CD14-positive monocyte (primary cell): ENCODE measurements around the gene LCP1. TPM values are rescaled to one million over a fixed set of nuclear protein-coding genes. Genes with fewer than 3 reads are reported as not detected.
A peak's percentile ranks its signal among the peaks of the same experiment; 100 is the strongest.

Experiments
- DNase-seq, 3 donors: peaks; one replicate each; pipeline ENCODE4 v3.0.0-alpha.2; 2011 to 2022
- H2AFZ ChIP-seq: 2 replicates; pipeline ENCODE4 v1.6.0; 2012; ENCODE audit warnings: mild to moderate bottlenecking, low read depth, low read length, inconsistent platforms; ENCODE audit not compliant: insufficient read depth, poor library complexity, severe bottlenecking
- H3K27ac ChIP-seq, 2 donors: 1 replicate in 1 of 2; 2 replicates in 1 of 2; pipeline ENCODE4 v1.5.1; 2012 to 2013; ENCODE audit warnings: low read length in 2 of 2, control low read depth in 1 of 2, inconsistent platforms in 1 of 2, low read depth in 1 of 2, mild to moderate bottlenecking in 1 of 2
- H3K27me3 ChIP-seq, 2 donors: one replicate each; pipeline versions ENCODE4 v1.6.0 to v1.6.1; 2011 to 2013; ENCODE audit warnings: low read length in 2 of 2; ENCODE audit not compliant: control insufficient read depth in 2 of 2, insufficient read depth in 2 of 2
- H3K36me3 ChIP-seq, 2 donors: replicated peaks in 1 of 2; 1 replicate in 1 of 2; 2 replicates in 1 of 2; pipeline versions ENCODE4 v1.5.1 to v1.6.1; 2012 to 2013; ENCODE audit warnings: low read length in 2 of 2, control low read depth in 1 of 2, inconsistent platforms in 1 of 2, mild to moderate bottlenecking in 1 of 2; ENCODE audit not compliant: insufficient read depth in 2 of 2, control insufficient read depth in 1 of 2
- H3K4me1 ChIP-seq, 2 donors: 1 replicate in 1 of 2; 2 replicates in 1 of 2; pipeline versions ENCODE4 v1.5.1 to v1.6.1; 2012 to 2013; ENCODE audit warnings: low read length in 2 of 2, control low read depth in 1 of 2, inconsistent platforms in 1 of 2, mild to moderate bottlenecking in 1 of 2, moderate library complexity in 1 of 2; ENCODE audit not compliant: insufficient read depth in 2 of 2, control insufficient read depth in 1 of 2
- H3K4me2 ChIP-seq: replicated peaks from 2 replicates; pipeline ENCODE3; 2012; ENCODE audit warnings: low read length, moderate library complexity, mild to moderate bottlenecking; ENCODE audit not compliant: poor library complexity, severe bottlenecking; ENCODE audit errors: extremely low read depth
- H3K4me3 ChIP-seq, 3 experiments: fragments of 200-600 bp in 1 of 3; sonication (generic) in 1 of 3; replicated peaks in 1 of 3; 1 replicate in 2 of 3; 2 replicates in 1 of 3; pipeline ENCODE4 v1.5.1; 2011 to 2013; ENCODE audit warnings: low read length in 3 of 3, mild to moderate bottlenecking in 3 of 3, control low read depth in 2 of 3, low read depth in 2 of 3, inconsistent platforms in 1 of 3, moderate library complexity in 1 of 3
- H3K79me2 ChIP-seq: 2 replicates; pipeline ENCODE4 v1.6.0; 2012; ENCODE audit warnings: mild to moderate bottlenecking, control low read depth, inconsistent platforms, low read length, moderate library complexity; ENCODE audit not compliant: insufficient read depth
- H3K9ac ChIP-seq: 2 replicates; pipeline ENCODE4 v1.6.0; 2017; ENCODE audit warnings: low read length, mild to moderate bottlenecking; ENCODE audit not compliant: insufficient read depth, poor library complexity, severe bottlenecking
- H3K9me3 ChIP-seq, 2 donors: replicated peaks in 1 of 2; 1 replicate in 1 of 2; 2 replicates in 1 of 2; pipeline versions ENCODE4 v1.5.1 to v1.6.1; 2012 to 2013; ENCODE audit warnings: low read length in 2 of 2, control low read depth in 1 of 2; ENCODE audit not compliant: control insufficient read depth in 1 of 2, insufficient read depth in 1 of 2
- H4K20me1 ChIP-seq: 2 replicates; pipeline ENCODE4 v1.6.0; 2012; ENCODE audit warnings: mild to moderate bottlenecking, low read length, control low read depth, moderate library complexity; ENCODE audit not compliant: insufficient read depth
- H3K27ac Mint-ChIP-seq, 7 donors: one replicate each; pipeline ENCODE4 v1.8.0; 2020; ENCODE audit warnings: mild to moderate bottlenecking in 7 of 7, mixed read lengths in 7 of 7, moderate library complexity in 6 of 7, inconsistent platforms in 2 of 7
- H3K27me3 Mint-ChIP-seq, 3 donors: one replicate each; pipeline ENCODE4 v1.8.0; 2021 to 2022; ENCODE audit warnings: low read depth in 3 of 3, mild to moderate bottlenecking in 3 of 3, mixed read lengths in 3 of 3, moderate library complexity in 3 of 3, inconsistent platforms in 1 of 3
- H3K36me3 Mint-ChIP-seq, 2 donors: one replicate each; pipeline ENCODE4 v1.8.0; 2020; ENCODE audit warnings: mixed read lengths in 2 of 2, inconsistent platforms in 1 of 2, mild to moderate bottlenecking in 1 of 2
- H3K4me1 Mint-ChIP-seq: one replicate; pipeline ENCODE4 v1.8.0; 2020; ENCODE audit warnings: mild to moderate bottlenecking, mixed read lengths
- H3K4me3 Mint-ChIP-seq, 2 donors: one replicate each; pipeline ENCODE4 v1.8.0; 2020; ENCODE audit warnings: mild to moderate bottlenecking in 2 of 2, mixed read lengths in 2 of 2, moderate library complexity in 1 of 2
- H3K9me3 Mint-ChIP-seq, 7 donors: one replicate each; pipeline ENCODE4 v1.8.0; 2020 to 2022; ENCODE audit warnings: mixed read lengths in 7 of 7, mild to moderate bottlenecking in 6 of 7, moderate library complexity in 6 of 7, inconsistent platforms in 2 of 7
- WGBS: methylation state at CpG from one replicate; pipeline ENCODE4 v1.1.5; 2013; ENCODE audit warnings: missing lambda C conversion rate; ENCODE audit not compliant: insufficient coverage; 5-methylcytosine and 5-hydroxymethylcytosine counted together
- intact Hi-C, 2 donors: fragments of 100-400 bp; cut with micrococcal nuclease; formaldehyde crosslinking; loops; one replicate each; pipeline versions ENCODE4 v1.15.0 to v1.15.1; 2023
- polyA plus RNA-seq, 3 donors: library from polyadenylated mRNA; depleted of rRNA in 1 of 3; unstranded in 2 of 3; stranded (reverse) in 1 of 3; fragments of 300-500 nt in 2 of 3; fragments of >200 nt in 1 of 3; fragmentation: Illumina TruSeq in 2 of 3; gene quantifications; 1 replicate in 2 of 3; 2 replicates in 1 of 3; pipeline ENCODE4 v1.2.3, GENCODE V29; 2012 to 2021
- TF ChIP-seq, protein P1 (sequence below): fragments of 200-600 bp; IDR thresholded peaks from one replicate; pipeline ENCODE4 v1.8.0; 2022; ENCODE audit warnings: antibody characterized with exemption, mild to moderate bottlenecking

Gene LCP1
- polyA plus RNA-seq, 3 donors, result 653 to 2,003 (median 1,636) TPM

DNA sequence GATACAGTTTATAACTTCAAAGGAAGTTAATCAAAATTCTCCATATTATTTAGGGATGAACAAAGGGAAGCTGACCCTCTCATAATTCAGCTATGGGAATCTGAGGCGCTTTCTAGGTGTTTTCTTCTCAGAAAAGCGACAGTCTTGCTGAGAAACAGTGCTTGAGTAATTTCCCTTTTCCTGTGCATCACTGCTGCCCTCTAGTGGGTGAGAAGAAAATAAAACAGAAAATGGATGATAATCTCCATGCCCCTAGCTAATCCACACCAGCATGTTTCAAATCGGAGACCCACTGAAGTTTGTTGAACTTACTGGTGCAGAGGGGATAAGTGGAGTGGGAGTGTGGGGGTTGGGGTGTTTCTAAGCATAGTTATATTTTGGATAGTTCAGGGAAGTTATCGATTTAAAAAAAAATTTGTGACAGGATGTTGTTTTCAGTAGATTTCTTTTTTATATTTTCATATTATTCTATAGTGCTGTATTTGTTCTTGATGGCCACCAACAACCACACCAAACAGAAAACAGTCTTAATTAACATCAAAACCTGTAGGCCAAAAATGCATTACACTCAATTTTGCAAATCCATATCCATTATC is 21.4 kb downstream of the LCP1 start:
- Histone ChIP-seq H3K9ac (no peak overlapping the region), H3K79me2 (peaks cover 96% of the 10 kb centered on the region), H4K20me1 (peaks cover 98% of the 10 kb centered on the region), H3K27ac (peak overlapping the region in 1 of 2 donors; percentile 69), H3K36me3 (peaks cover 58 to 62% of the 10 kb centered on the region in 2 donors), H3K27me3 (no peaks in the 10 kb centered on the region), H3K4me3 (peak overlapping the region in 1 of 3 experiments; percentile 26), H3K4me1 (peaks cover 47 to 50% of the 10 kb centered on the region in 2 donors), H3K9me3 (no peaks in the 10 kb centered on the region), H2AFZ (no peak overlapping the region), H3K4me2 (peak overlapping the region; percentile 41)
- peak overlapping the region; percentile 78 to 91 (median 89) for H3K27ac Mint-ChIP-seq
- intact Hi-C loops, result loop anchor here (2.0 to 10.0 kb wide), 2 partner anchors 24 to 54 kb away; partner anchors contain the start of gene LRRC63 (in 1 of the 2)
- TF ChIP-seq, protein P1, sequence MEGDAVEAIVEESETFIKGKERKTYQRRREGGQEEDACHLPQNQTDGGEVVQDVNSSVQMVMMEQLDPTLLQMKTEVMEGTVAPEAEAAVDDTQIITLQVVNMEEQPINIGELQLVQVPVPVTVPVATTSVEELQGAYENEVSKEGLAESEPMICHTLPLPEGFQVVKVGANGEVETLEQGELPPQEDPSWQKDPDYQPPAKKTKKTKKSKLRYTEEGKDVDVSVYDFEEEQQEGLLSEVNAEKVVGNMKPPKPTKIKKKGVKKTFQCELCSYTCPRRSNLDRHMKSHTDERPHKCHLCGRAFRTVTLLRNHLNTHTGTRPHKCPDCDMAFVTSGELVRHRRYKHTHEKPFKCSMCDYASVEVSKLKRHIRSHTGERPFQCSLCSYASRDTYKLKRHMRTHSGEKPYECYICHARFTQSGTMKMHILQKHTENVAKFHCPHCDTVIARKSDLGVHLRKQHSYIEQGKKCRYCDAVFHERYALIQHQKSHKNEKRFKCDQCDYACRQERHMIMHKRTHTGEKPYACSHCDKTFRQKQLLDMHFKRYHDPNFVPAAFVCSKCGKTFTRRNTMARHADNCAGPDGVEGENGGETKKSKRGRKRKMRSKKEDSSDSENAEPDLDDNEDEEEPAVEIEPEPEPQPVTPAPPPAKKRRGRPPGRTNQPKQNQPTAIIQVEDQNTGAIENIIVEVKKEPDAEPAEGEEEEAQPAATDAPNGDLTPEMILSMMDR, result peak; percentile 86
- peak; percentile 62 to 79 (median 73) for DNase-seq
- H3K4me3 Mint-ChIP-seq, result peak overlapping the region in 1 of 2 donors; percentile 54
- H3K27me3 Mint-ChIP-seq, result no peaks in the 10 kb centered on the region
- WGBS, result no CpG with 5 or more reads among the region's 4 CpGs
- peaks cover 45% of the 10 kb centered on the region for H3K4me1 Mint-ChIP-seq
- H3K9me3 Mint-ChIP-seq, result no peaks in the 10 kb centered on the region
- H3K36me3 Mint-ChIP-seq, result peaks cover 56 to 82% of the 10 kb centered on the region in 2 donors

DNA sequence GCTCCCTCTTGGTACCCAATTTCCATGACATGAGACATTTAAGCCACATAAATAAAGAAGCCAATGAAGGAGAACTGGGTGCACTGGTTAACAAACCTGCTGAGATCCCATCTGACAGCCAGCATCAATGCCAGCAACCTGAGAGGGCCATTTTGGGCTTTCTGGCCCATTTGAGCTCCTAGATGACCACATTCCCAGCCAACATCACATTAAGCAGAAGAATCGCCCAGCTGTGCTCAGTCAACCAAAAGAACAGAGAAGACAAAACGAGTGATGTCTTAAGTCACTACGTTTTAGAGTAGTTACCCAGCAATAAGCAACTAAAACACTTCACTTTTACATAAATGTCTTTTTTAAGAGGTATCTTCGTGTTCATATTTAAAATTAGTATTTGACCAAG is 21.9 kb downstream of the LCP1 start:
- Mint-ChIP-seq H3K27ac (peak overlapping the region; percentile 78 to 91 (median 87)), H3K36me3 (peaks cover 59 to 86% of the 10 kb centered on the region in 2 donors), H3K4me1 (peaks cover 42% of the 10 kb centered on the region), H3K4me3 (peak overlapping the region in 1 of 2 donors; percentile 3), H3K27me3 (no peaks in the 10 kb centered on the region), H3K9me3 (no peaks in the 10 kb centered on the region)
- Histone ChIP-seq H3K9ac (no peak overlapping the region), H3K36me3 (peaks cover 59 to 67% of the 10 kb centered on the region in 2 donors), H3K4me3 (peak overlapping the region in 1 of 3 experiments; percentile 26), H3K79me2 (peaks cover 96% of the 10 kb centered on the region), H3K4me2 (peak overlapping the region; percentile 41), H2AFZ (no peak overlapping the region), H3K27ac (peak overlapping the region; percentile 38 to 69), H3K9me3 (no peaks in the 10 kb centered on the region), H3K27me3 (no peaks in the 10 kb centered on the region), H3K4me1 (peaks cover 42 to 45% of the 10 kb centered on the region in 2 donors), H4K20me1 (peaks cover 98% of the 10 kb centered on the region)
- DNase-seq, result no peak
- intact Hi-C loops, result loop anchor here (2.0 to 10.0 kb wide), 2 partner anchors 25 to 55 kb away; partner anchors contain the start of gene LRRC63 (in 1 of the 2)
- TF ChIP-seq, protein P1, result no peak
- no CpG with 5 or more reads among the region's 4 CpGs for WGBS
